ENCODE data around the gene PLCL1.

Gene PLCL1

DNA sequence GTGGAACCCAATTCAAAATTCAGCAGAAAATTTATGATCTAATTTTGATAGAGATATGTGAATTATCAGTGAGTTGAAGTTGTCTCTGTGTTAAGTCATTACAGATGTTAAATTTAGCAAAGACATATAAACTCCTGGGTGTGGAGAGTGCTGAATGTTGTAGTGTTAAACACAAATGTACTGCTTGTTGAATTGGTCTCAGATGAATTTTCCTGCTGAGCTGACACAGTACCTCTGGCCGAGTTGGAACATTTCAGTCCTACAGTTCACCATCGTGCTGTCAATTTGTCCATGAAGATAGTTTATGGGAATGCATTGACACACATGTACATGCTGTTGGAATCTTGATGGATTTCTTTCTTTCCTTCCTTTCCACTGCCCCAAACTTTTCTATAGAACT is 255.9 kb downstream of the PLCL1 start:
- DNase-seq (ENCODE audit: low read depth), result no peak

DNA sequence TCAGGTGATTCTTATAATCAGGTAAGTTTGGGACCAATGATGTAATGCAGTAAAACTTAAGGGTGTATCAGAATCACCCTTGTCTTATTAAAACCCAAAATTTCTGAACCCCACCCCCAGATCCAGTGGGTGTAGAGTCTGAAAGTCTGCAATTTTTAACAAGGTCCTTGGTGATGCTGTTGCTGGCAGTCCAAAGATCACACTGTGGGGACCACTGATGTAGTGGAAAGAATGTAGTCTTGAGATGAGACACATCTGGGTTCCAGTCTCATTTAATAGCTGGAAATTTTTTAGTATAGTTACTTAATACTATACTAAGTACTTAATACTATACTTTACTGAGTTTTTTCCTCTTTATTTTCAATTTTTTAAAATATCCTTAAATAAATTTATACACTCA is 258.4 kb downstream of the PLCL1 start:
- no peak for DNase-seq (ENCODE audit: low read depth)

DNA sequence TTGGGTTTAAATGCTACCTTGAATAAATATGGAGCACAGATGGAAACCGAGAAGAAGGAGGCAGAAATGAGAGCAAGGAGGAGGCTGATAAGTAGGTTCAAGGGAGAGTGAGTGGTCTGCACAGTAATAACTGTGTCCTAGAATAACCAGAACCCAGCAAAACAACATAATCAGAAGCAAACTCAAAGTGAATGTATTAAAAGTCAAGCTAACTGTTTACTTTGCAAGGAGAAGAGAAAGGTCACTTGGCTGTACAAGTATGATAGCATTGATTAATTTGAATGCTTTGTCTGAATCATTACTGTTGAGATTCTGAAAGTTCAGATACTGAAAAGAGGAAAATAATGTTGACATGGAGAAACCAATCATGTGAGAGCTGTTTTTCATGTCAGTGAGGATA is 258.8 kb downstream of the PLCL1 start:
- no peak for DNase-seq (ENCODE audit: low read depth)

DNA sequence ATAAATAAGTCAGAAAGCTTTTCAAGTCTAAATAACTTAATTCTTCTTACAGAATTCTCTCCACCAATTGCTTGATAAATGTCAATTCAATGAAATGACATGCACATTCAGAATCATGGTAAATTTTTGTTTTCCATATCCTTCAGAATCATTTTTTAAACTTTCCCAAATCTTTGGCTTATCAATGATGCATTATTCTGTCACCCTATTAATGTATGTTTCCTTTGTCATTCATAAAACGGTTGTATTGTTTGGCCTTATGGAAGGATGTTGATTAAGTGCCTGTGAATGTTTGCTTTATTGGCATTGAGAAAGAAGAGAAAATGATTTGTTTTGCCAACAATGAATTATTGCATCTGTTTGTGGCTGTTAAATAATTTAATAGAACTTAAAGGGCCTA is 260.9 kb downstream of the PLCL1 start:
- no peak for DNase-seq (ENCODE audit: low read depth)

DNA sequence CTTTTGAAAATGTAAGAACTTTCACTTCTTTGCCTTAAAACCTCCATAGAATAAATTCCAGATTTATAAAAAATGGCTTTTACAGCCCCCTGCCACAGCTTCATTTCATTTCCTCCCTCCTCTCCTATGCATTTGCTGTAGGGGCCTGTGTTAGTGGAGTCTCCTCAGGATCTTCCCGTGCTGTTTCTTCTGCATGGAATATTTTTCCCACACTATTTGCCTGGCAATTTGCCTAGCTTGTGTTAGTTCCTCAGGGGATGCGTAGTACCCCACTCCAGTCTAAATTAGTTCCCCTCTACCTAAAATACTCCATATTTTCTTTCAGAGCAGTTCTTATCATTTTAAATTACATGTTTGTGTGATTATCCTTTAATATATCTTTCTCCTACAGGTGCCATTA is 262.2 kb downstream of the PLCL1 start:
- no peak for DNase-seq (ENCODE audit: low read depth)

DNA sequence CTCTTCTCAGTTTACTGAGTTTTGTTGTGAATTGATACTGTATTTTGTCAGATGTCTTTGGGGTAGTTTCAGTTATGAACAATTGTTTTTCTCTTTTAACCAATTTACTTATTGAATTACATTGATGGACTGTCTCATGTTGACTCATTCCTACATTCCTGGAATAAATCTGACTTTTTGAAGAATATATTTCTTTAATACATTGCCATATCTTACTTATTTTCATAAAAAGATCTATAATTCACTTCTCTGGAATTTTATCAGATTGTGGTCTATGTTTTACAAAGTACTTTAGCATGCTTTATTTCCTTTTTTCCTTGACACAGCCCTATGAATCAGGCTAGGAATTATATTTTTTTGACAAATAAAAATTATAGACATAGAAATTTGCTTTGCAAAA is 268.3 kb downstream of the PLCL1 start:
- no peak for DNase-seq (ENCODE audit: low read depth)

DNA sequence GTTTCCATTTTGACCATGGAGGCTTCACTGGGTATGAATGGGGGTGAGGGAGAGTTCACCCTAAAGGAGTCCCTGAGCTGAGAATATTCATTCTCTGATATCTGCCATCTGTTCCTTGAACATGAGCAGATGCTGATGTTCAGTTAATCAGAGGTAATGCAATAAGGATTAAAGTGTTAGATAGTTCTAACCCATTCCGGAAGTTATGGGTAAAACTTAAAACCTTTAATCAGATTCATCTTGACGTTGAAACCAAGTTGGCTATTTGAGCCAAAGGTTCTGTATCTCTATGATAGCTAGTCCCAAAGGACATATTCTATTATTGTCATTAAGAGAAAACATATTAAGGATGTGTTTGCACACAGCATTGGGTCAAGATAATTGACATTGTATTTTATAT is 268.9 kb downstream of the PLCL1 start:
- DNase-seq (ENCODE audit: low read depth), result no peak

DNA sequence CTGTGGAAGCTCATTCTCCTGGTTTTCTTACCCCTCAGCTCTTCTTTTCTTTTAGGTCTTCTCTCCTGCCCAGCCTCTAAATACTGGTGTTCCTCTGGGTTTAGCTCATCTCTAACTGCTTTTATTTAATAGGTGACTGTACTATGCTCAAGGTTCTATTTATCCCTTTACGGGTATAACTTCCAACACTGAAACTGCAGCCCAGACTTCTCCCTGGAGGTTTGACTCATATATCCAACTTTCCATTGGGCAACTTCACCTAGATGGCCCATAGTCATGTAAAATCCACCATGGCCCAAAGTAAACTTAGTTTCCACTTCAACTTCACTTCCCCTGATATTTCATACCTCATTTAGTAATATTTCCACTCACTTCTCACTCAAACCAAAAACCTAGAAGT is 273.1 kb downstream of the PLCL1 start:
- no peak for DNase-seq (ENCODE audit: low read depth)

DNA sequence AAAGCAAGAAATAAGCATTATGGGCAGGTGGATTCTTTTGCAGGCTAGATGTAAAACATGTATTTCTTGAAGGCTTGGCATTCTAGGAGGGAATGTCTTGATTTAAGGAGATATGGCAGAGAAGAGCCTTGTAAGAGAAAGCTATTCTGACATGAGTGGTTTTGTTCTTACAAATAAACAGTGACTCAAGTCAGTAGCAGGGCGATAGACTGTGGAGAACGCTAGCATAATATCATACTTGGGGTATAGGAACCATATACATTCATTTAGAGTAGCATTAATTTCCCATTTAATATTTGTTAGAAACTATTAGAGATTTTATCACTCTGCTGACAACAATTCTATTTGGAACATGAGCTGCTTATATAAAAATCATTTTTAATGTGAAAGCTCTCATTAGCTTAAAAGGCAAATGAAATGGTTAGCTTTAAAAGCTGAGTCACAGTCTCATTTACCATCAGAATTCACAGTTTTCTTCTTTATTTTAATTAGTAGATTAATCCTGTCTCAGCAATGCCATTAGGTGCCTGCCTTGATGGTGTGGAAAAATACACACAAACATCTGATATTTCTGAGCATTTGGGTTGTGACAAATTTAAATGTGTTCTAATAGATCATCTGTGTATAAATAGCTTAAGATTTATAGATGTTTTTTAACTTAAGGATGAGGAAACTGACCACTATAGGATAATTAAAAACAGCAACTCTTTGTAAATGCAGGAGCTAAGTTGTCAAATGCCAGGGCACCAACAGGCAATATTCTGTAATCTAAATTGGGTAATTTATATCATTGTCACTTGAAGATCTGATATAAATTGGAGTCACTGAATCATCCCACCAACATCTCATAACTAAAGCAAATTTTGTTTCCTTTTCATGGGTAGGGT is 276.7 kb downstream of the PLCL1 start:
- no peak for DNase-seq (ENCODE audit: low read depth)

DNA sequence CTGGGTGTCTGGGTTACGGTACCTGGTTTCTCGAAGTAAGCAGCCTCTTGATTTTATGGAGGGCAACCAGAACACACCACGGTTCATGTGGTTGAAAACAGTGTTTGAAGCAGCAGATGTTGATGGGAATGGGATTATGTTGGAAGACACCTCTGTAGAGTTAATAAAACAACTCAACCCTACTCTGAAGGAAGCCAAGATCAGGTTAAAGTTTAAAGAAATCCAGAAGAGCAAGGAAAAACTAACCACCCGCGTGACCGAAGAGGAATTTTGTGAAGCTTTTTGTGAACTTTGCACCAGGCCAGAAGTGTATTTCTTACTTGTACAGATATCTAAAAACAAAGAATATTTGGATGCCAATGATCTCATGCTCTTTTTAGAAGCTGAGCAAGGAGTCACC is 279.8 kb downstream of the PLCL1 start:
- no peak for DNase-seq (ENCODE audit: low read depth)

DNA sequence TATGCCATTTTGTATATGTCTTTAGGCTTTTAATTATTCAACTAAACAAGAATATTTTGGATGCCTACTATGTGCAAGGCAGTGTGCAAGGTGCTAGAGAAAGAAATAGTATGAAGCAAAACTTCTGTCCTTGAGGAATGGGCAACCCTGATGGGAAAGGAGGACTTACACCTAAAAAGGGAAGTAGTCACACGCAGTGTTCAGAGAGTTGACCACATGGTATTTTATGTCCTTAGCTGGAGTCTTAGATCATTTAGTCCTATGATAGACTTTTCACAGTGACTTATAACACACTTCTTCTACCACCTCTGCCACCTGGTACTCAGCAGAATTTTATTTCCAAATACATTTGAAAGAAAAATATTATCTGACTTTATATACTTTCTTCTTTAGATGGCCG is 291.6 kb downstream of the PLCL1 start:
- DNase-seq (ENCODE audit: low read depth), result no peak

DNA sequence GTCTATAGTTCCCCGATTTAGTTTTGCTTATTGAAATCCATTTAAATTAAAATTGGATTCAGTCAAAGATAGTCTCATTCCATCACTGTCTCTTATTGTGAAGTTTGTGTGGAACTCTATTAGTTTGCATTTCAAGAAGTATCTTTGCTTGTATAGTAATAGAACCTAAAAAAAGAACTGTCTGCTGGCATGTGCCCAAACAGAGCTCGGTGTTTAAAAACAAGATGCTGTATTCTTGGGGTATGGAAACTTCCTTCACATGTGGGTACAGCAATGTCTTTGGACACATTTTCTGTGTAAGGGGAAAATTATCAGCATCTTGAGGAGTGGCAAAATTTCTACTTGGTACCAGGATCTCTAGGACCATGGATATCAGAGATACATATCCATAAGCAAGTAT is 292.6 kb downstream of the PLCL1 start:
- no peak for DNase-seq (ENCODE audit: low read depth)

DNA sequence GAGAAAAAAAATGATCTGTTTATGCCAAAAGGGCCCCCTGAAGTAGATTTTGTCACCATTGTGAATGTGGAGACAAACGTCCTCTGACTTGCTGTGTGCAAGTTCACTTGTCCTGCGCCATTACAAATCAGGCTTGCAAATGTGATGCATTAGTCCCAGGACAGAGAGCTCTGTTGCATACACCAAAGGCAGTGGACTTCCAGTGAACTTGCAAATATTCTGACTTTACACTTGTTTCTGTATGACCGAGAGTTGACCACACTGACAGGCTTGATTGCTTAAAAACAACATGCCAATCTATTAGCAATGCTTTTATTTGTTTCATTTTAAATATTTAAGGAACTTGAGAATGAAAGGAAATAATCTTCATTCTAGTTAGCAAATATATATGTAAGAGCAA is 293.2 kb downstream of the PLCL1 start:
- DNase-seq (ENCODE audit: low read depth), result no peak

DNA sequence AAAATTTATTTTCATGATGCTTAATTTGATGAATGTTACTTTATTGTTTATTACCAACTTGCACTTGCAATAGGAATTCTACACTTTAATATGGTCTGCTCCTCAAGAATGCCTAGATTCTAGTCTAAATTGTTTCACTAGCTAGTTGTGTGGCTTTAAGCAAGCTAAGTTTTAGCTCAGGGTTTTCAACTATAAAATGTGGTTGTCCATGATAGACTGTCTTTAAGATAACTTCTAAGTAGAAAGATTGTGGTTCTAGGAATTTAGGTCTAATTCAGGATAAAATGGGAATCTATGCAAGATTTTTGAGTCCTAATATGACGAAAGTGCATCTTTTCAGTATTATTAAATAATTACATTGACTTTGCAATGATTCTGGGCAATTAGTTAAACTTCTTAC is 294.0 kb downstream of the PLCL1 start:
- DNase-seq (ENCODE audit: low read depth), result no peak

DNA sequence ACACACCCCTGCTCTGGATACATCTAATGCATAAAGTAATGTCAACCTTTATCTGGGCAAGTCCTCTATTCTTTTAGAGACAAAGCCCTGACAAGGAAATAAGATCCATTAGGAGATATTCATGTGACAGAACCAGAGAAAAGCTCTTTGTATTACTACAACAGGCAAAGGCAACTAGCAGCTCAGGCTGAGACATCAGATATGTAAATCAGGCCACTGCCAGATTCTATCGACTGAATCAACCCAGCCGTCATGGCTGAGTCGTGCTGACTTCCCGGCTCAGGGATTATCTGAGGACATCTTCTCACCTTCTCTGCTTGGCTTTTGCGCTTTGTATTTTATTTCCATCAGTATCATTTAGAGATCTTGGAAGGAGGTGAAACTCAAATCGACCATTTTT is 294.5 kb downstream of the PLCL1 start:
- no peak for DNase-seq (ENCODE audit: low read depth)

DNA sequence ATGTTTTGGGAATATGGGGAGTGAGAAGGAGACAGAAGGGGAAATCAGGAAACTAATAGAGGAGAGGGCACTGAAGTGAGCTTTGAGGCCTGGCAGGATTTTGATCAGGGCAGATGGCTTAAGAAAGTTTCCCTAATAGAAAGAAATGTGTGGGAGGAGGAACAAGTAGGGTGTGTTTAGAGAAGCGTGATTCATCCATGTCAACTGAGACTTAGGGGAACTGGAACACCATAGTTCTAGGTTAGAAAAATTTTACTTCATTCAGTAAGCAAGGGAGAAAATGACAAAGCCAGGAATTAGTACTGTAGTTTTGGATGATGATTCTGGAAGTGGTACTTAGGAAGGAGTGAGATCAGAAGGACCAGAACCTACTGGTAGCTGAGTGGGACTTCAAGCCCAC is 296.0 kb downstream of the PLCL1 start:
- no peak for DNase-seq (ENCODE audit: low read depth)

DNA sequence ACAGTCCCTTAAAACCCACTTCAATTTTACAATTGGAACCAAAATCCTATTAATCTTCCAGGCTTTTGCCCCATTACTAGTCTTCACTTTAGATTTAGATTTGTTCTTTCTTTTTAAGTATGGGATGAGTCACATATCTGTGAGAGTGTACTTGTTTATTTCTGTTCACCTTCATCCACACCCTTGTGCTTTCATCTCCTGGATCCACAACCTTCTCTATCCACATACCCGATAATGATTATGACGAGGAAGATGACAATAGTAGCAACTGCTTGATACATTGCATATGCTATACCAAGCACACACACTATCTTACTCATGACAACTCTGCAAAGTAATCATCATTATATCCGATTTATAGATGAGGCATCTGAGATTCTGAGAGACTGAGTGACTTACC is 297.3 kb downstream of the PLCL1 start:
- no peak for DNase-seq (ENCODE audit: low read depth)

DNA sequence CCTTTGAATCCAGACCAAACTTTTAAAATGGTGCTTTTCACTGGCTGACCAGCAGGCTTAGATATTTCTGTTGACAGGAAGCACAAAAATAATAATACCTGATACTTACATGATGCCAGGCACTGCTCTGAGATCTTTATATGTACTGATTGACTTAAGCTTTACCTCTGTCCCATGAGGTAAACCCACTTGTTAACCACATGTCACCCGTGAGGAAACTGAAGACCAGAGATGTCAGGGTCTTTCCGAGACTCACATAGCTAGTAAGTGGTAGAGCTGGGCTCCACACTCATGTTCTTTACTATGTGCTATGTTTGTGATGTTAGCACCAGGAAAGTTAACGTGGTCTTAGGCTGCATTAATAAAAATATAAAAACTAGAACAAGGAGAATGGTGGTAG is 297.7 kb downstream of the PLCL1 start:
- DNase-seq (ENCODE audit: low read depth), result no peak

DNA sequence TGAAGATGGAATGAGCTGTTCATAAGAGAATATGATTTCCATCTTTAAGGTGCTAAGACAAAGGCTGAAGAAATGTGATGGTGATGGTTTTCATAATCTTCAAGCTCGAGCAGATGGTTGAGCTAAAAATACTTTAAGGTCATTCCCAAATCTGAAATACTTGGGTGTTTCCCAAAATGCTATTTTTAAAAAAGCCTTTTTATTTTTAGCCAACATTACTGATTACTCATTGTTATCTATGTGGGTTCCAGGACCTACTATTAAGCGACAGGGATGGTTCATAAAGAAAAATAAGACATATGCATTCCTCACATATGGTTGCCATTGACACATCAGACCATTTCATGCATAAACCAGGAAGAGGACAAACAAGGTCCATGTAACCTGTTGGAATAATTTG is 298.5 kb downstream of the PLCL1 start:
- no peak for DNase-seq (ENCODE audit: low read depth)

DNA sequence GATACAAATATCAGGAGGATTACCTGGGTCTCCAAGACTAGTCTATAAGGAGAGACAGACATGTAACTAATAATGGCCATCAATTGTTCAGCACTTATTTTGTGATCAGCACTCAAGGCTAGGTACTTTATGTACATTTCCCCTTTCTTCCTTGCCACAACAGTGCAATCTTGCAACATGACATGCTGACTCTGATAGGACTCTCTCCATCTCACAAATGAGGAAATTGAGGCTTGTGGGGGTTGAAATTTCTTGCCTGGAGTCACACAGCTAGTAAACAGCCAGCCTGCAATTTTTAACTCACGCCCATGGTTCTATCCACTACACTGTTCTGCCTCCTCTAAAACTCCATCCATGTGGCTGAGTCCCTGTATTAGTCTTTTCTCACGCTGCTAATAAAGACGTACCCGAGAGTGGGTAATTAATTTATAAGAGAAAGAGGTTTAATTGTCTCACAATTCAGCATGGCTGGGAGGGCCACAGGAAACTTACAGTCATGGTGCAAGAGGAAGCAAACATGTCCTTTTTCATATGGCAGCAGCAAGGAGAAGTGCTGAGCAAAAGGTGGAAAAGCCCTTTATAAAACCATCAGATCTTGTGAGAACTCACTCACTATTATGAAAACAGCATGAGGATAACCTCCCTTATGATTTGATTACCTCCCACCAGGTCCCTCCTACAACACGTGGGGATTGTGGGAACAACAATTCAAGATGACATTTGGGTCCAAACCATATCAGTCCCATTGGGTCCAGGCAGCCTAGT is 302.4 kb downstream of the PLCL1 start:
- DNase-seq (ENCODE audit: low read depth), result no peak

DNA sequence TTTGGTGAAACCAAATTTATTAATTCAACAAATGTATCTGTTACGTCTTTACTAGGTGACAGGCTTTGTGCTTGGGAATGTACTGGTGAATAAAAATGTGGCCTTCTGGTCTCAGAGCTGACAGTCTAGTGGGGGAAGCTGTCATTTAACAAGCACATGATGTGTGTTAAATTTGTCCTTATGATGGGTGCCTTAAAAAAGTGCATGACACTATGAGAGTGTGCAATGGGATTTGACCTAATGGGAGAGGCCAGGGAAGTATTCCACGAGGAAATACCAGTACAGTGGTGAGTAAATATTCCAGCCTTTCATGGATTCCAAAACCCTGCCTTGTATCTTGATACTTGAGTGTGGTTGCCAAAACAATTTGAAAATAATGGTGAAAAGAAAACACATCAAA is 308.9 kb downstream of the PLCL1 start:
- DNase-seq (ENCODE audit: low read depth), result no peak

DNA sequence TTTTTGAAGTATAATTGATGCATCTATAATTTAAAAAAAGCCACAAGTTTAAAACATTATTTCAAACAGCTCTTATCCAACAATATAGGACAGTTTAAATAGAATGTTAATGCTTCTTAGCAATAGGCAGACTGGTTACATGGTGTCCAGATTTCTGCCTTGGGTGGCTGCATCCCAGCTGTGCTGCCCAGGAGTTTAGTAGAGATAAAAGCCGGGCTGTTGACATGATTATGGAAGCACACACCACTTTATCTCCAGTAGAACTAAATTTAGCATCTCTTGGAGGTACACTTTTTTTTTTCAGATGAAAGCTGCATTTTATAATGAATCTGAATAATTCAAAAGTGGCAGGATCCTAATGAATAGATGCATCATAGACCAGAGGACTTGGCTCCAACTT is 309.7 kb downstream of the PLCL1 start:
- no peak for DNase-seq (ENCODE audit: low read depth)

DNA sequence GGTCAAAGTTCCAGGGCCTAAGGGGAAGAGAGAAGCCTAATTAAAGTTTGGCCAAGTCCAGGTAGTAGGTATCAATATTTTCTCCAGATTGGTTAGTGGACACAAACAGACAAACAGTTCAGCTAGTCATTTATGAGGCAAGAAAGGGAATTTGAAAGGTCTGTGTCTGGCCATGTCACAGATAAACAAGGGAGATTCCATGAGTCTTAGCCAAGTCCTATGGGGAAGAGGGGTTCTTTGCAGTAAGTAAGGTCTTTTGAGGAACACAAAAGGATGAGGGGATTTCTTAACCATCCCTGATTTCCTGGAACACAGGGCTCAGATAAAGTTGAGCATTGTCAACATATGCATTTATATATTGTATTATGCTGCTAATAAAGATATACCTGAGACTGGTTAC is 310.8 kb downstream of the PLCL1 start:
- DNase-seq (ENCODE audit: low read depth), result no peak

DNA sequence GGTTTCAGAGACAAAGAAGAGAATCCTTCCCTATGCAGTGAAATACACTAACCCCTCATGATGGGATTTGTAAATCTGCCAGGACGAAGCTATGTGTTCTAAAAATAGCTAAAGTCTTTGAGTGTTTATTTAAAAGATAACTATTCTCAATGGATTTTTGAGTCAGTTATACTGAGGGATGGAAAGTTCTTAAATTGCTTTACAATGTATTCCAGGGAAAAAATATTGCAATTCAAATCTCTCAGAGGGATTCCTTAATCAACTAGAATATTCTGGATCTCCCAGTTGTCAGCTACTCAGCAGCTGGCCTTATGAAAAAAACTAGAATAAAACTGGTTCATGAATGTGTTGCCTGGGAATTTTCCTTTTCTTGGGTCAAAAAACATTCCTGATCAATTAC is 312.4 kb downstream of the PLCL1 start:
- no peak for DNase-seq (ENCODE audit: low read depth)
